Cardiac muscle cell (in vitro differentiated cells and primary cell): Measurements from ENCODE around the gene OR8B8. TPM values are rescaled to one million over a fixed set of nuclear protein-coding genes. Genes with fewer than 3 reads are reported as not detected.

Experiments
- DNase-seq, 2 donors: peaks; one replicate each; pipeline versions ENCODE4 v3.0.0 to v3.0.0-alpha.2; 2010 to 2017; ENCODE audit warnings: low read depth in 1 of 2, low spot score in 1 of 2
- H3K27ac ChIP-seq: fragments of 200-600 bp; sonication (generic); 2 replicates; pipeline ENCODE4 v1.5.1; 2016
- H3K27me3 ChIP-seq: fragments of 200-600 bp; sonication (generic); 2 replicates; pipeline ENCODE4 v1.6.0; 2016; ENCODE audit warnings: control low read depth
- H3K36me3 ChIP-seq: fragments of 200-600 bp; sonication (generic); 2 replicates; pipeline ENCODE4 v1.5.1; 2016; ENCODE audit warnings: control low read depth
- H3K4me1 ChIP-seq: fragments of 200-600 bp; sonication (generic); 2 replicates; pipeline ENCODE4 v1.8.1; 2017; ENCODE audit warnings: low read depth, mild to moderate bottlenecking, mixed run types
- H3K4me3 ChIP-seq: fragments of 200-600 bp; sonication (generic); 2 replicates; pipeline ENCODE4 v1.5.1; 2016; ENCODE audit warnings: mild to moderate bottlenecking
- H3K9me3 ChIP-seq: fragments of 200-600 bp; sonication (generic); 2 replicates; pipeline ENCODE4 v1.5.1; 2017; ENCODE audit warnings: low read depth, mild to moderate bottlenecking, control low read depth
- polyA plus RNA-seq: library from polyadenylated mRNA; unstranded; fragments of >200 nt; fragmentation: Nextera tagmentation; extraction: Ambion mirVana; gene quantifications from 2 replicates; pipeline ENCODE4 v1.2.1, GENCODE V29; 2016
- total RNA-seq: library from RNA; depleted of rRNA; stranded (reverse); fragments of >200 nt; gene quantifications from 2 replicates; pipeline ENCODE4 v1.2.3, GENCODE V29; 2016
- TF ChIP-seq, protein P1 (sequence below): IDR thresholded peaks from 2 replicates; pipeline ENCODE4 v1.5.1; 2012; ENCODE audit warnings: low read depth, mild to moderate bottlenecking, low read length

Gene OR8B8
- total and polyA plus RNA-seq, 2 experiments from 2014 or later, result not detected

GRCh38 chr11:124481365-124482323, 36.1 kb upstream of the OR8B8 start:
- H3K4me1 ChIP-seq, result peaks cover 8% of the 10 kb centered on the region
- no peaks in the 10 kb centered on the region for H3K9me3 ChIP-seq
- peak; percentile 7 to 85 for DNase-seq
- no peaks in the 10 kb centered on the region for H3K36me3 ChIP-seq
- H3K27me3 ChIP-seq, result no peaks in the 10 kb centered on the region
- TF ChIP-seq, protein P1, sequence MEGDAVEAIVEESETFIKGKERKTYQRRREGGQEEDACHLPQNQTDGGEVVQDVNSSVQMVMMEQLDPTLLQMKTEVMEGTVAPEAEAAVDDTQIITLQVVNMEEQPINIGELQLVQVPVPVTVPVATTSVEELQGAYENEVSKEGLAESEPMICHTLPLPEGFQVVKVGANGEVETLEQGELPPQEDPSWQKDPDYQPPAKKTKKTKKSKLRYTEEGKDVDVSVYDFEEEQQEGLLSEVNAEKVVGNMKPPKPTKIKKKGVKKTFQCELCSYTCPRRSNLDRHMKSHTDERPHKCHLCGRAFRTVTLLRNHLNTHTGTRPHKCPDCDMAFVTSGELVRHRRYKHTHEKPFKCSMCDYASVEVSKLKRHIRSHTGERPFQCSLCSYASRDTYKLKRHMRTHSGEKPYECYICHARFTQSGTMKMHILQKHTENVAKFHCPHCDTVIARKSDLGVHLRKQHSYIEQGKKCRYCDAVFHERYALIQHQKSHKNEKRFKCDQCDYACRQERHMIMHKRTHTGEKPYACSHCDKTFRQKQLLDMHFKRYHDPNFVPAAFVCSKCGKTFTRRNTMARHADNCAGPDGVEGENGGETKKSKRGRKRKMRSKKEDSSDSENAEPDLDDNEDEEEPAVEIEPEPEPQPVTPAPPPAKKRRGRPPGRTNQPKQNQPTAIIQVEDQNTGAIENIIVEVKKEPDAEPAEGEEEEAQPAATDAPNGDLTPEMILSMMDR, result no peak
- no peak overlapping the region for H3K27ac ChIP-seq
- H3K4me3 ChIP-seq, result no peak overlapping the region

DNA sequence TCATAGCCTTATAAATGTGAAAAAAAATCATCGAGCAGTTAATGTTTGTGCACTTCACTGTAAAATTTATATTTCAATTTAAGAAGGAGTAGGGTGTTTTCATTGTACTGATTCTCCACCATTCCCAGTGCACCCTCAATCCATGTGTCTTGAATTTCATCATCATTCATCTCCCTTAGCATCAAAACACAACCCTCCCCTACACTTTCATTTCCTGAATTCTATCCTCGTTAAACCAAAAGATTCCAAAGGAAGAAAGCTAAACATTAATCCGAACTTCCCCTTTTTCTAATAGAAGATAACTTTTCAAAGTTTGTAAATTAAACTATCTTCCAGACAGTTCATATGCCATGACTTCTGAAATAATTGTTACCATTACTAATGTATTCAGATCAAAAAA, 34.1 kb upstream of the OR8B8 start:
- Histone ChIP-seq H3K36me3 (no peaks in the 10 kb centered on the region), H3K27me3 (no peaks in the 10 kb centered on the region), H3K4me1 (peaks cover 8% of the 10 kb centered on the region), H3K9me3 (no peaks in the 10 kb centered on the region), H3K27ac (no peak overlapping the region), H3K4me3 (no peak overlapping the region)
- no peak for DNase-seq
- TF ChIP-seq, protein P1, result no peak

DNA sequence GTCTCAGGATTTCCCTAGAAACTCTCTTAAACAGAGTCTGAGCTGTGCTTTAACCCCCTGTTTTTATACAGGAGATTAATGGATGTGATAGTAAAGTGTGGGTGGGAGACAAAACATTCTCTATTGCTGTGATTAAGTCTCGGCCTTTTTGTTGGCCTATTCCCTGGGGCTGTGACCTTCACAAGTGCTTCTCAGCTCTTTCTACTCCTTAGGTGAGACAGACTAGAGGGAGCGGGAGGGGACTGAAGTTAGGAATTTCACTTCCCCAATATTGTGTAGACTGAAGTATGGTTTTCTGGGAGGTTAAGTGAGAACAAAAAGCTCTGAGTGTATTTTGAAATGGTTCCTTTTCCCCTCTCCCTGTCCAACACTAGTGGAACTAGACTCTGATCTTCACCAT, 29.8 kb upstream of the OR8B8 start:
- Histone ChIP-seq H3K9me3 (no peaks in the 10 kb centered on the region), H3K27me3 (no peaks in the 10 kb centered on the region), H3K36me3 (no peaks in the 10 kb centered on the region), H3K4me3 (no peak overlapping the region), H3K27ac (no peak overlapping the region), H3K4me1 (no peaks in the 10 kb centered on the region)
- no peak for DNase-seq
- TF ChIP-seq, protein P1, result no peak

- Histone ChIP-seq H3K27ac (no peak overlapping the region), H3K9me3 (no peaks in the 10 kb centered on the region), H3K36me3 (no peaks in the 10 kb centered on the region), H3K27me3 (no peaks in the 10 kb centered on the region), H3K4me3 (no peak overlapping the region), H3K4me1 (no peaks in the 10 kb centered on the region)
- no peak for DNase-seq
- TF ChIP-seq, protein P1, result no peak
Observed at GRCh38 chr11:124474779-124475178, 29.3 kb upstream of the OR8B8 start.

DNA sequence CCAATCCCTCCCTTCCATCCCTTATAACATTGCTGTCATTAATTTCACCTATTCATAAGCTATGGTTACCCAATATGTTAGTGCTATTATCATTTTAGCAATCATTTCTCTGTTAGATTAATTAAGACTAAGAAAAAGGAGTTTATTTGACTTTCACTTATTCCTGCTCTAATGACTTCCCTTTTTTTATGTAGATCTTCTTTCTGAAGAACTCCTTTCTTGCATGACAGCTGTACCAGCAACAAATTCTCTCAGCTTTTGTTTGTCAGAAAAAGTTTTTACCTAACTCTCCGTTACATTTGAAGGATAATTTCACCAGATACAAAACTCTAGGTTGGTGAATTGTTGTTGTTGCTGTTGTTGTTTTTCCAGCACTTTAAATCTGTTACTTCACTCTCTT, 28.6 kb upstream of the OR8B8 start:
- Histone ChIP-seq H3K27ac (no peak overlapping the region), H3K4me1 (no peaks in the 10 kb centered on the region), H3K36me3 (no peaks in the 10 kb centered on the region), H3K27me3 (no peaks in the 10 kb centered on the region), H3K9me3 (no peaks in the 10 kb centered on the region), H3K4me3 (no peak overlapping the region)
- TF ChIP-seq, protein P1, result no peak
- no peak for DNase-seq
